ENCODE measurements around the gene SEC31A.

SEC31A gene

DNA sequence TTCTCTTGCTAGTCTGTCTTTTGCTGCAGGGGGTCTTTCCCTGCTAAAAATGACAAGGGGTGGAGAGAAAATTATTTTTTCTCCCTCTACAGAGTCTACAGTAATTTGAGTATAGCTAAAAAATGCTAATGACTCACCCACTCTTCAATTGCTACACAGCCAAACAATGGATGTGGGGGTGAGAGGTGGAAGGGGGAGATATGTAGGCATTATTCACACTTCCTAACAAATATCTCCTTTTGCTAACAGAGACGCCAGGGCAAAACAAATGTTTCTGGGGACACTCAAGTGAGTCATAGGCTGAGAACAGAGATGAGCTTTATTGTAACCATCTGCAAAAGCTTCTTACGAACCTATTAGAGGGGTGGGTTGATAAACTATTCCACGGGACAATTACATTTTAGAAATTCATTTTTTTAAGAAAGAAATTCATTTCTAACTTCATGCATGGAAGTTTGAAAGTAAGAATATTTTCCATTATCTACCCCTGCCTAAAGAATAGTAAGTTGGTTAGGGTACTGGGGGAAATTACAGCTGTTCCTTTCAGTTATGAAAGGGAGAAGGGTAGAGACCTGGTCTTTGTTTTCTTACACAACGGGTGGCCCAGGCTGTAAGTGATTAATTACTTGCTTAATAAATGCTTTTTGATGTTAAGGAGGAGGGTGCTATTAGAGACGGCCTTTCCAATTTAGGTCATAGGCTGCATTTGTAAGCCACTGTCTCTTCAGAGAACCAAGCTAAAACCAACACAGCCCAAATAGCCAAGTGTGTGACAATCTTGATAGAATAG, 105.1 kb downstream of the SEC31A start:
- Histone ChIP-seq H4K20me1 (0 out of 22 replicates have a peak, but pooled peaks cover 0 to 8% (median 0%) of the 10 kb centered on the region in 11 experiments), H3K4me2 (peak overlapping the region in 6 of 11 experiments; percentile 0 to 36 (median 12); a peak in 3 of 22 replicates), H3K4me1 (peaks cover 9 to 38% (median 27%) of the 10 kb centered on the region in 10 experiments), H3K27ac (no peak overlapping the region), H3K9ac (no peak overlapping the region), H3K27me3 (no peaks in the 10 kb centered on the region), H3K4me3 (no peak overlapping the region), H3K36me3 (peaks cover 0 to 9% (median 0%) of the 10 kb centered on the region in 11 experiments; a peak in 4 of 22 replicates), H3K9me3 (replicated peaks in 1 of 11) (no peaks in the 10 kb centered on the region)
- TF ChIP-seq Cebpa-rat (IDR thresholded peaks at IDR 0.05) = no peak

DNA sequence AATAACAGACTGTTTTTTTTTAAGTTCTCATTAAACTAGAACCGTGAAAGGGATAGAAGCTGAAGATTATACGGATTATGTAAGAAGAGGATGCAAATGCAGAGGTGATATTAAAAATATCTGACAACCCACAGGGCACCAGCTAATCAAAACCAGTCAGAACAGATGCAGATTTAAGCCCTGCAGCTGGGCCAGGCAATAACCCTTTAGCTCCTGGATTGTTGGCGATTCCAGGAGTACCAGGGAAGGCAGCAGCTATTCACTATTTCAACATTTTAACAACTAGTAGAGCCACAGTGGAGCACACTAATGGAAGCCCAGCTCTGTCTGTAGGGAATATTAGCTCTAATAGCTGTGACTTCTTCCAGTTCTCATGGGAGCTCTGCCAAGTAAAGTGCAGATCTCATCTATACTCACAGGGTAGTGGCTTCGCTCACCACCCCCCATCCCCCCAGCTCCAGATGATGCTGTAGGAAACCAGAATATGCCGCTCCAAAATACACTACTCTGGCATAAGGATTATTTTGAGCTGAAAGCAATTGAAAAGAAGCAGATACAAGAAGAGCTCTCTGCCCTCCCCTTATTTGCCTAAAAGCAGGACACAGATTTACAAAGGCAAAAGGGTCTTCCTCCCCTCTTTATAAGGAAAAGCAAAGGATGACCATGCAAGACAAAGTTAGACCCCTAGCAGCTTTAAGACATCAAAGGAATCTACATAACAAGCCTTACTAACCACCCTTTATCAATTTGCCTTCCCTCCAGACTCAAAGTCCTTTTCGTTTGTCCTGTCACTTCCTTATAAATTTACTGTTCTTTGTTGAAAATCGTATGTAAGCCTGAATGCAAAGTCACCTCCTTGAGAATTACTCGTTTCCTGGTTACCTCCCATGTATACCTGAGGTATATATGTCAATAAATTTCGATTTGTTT, 106.0 kb downstream of the SEC31A start:
- Histone ChIP-seq H3K4me2 (peak overlapping the region in 9 of 11 experiments; percentile 0 to 43 (median 28); a peak in 10 of 22 replicates), H3K9ac (no peak overlapping the region), H3K27ac (no peak overlapping the region), H4K20me1 (peaks cover 0 to 13% (median 0%) of the 10 kb centered on the region in 11 experiments; a peak in 4 of 22 replicates), H3K4me1 (peaks cover 18 to 46% (median 36%) of the 10 kb centered on the region in 10 experiments), H3K9me3 (replicated peaks in 1 of 11) (no peaks in the 10 kb centered on the region), H3K36me3 (peaks cover 0 to 9% (median 0%) of the 10 kb centered on the region in 11 experiments; a peak in 4 of 22 replicates), H3K4me3 (no peak overlapping the region), H3K27me3 (no peaks in the 10 kb centered on the region)
- no peak for TF ChIP-seq Cebpa-rat (IDR thresholded peaks at IDR 0.05)

- Histone ChIP-seq H3K4me3 (no peak overlapping the region), H3K27me3 (no peaks in the 10 kb centered on the region), H3K4me1 (peaks cover 18 to 55% (median 43%) of the 10 kb centered on the region in 10 experiments), H3K9me3 (replicated peaks in 1 of 11) (no peaks in the 10 kb centered on the region), H3K4me2 (no peak overlapping the region), H3K36me3 (peaks cover 0 to 6% (median 0%) of the 10 kb centered on the region in 11 experiments; a peak in 4 of 22 replicates), H3K9ac (no peak overlapping the region), H3K27ac (no peak overlapping the region), H4K20me1 (peaks cover 0 to 7% (median 0%) of the 10 kb centered on the region in 11 experiments; a peak in 4 of 22 replicates)
- TF ChIP-seq Cebpa-rat (IDR thresholded peaks at IDR 0.05) = no peak
Observed at GRCh38 chr4:82782626-82783345, 108.2 kb downstream of the SEC31A start.

GRCh38 chr4:82780752-82781231, 110.2 kb downstream of the SEC31A start:
- TF ChIP-seq Cebpa-rat (IDR thresholded peaks at IDR 0.05) = no peak
- Histone ChIP-seq H3K36me3 (no peaks in the 10 kb centered on the region), H3K4me3 (no peak overlapping the region), H4K20me1 (peaks cover 0 to 7% (median 0%) of the 10 kb centered on the region in 11 experiments; a peak in 4 of 22 replicates), H3K9ac (peak overlapping the region in 4 of 11 experiments; percentile 10 to 51 (median 28); a peak in 4 of 22 replicates), H3K4me2 (peak overlapping the region; percentile 37 to 68 (median 53)), H3K27ac (peak overlapping the region in 7 of 11 experiments; percentile 27 to 64 (median 47); a peak in 12 of 22 replicates), H3K27me3 (no peaks in the 10 kb centered on the region), H3K9me3 (replicated peaks in 1 of 11) (no peaks in the 10 kb centered on the region), H3K4me1 (peaks cover 18 to 53% (median 43%) of the 10 kb centered on the region in 10 experiments)

DNA sequence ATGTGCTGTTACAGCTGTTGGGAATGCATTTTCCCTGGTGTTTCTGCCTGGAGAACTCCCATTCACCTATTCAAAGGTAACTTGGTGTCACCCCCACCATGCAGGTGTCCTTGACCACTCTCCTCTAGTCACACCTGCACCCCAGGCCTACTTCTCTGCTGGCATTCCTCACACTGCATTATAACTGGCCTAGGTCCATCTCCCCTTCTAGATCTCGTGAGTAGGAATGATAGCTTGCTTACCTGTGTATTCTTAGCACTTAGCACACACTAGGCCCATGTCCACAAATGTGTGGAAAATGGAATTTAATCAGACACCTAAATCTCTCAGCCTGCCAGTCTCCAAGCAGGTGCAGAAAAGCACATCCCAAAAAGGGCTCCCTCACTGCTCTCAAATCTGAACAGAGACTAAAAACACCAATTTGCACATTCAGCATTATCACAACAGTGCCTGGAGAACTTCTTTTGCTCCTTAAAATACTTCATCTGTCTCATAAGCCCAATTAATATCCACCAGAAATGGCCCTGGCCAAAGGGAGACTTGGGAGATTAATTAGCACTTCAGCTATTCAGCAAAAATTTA, 110.7 kb downstream of the SEC31A start:
- H3K9me3 ChIP-seq (replicated peaks in 1 of 11) = no peaks in the 10 kb centered on the region
- H3K27ac ChIP-seq = peak overlapping the region in 4 of 11 experiments; percentile 27 to 48 (median 45); a peak in 6 of 22 replicates
- TF ChIP-seq Cebpa-rat (IDR thresholded peaks at IDR 0.05) = no peak
- H4K20me1 ChIP-seq = peaks cover 0 to 7% (median 0%) of the 10 kb centered on the region in 11 experiments; a peak in 4 of 22 replicates
- H3K36me3 ChIP-seq = peaks cover 0 to 1% (median 0%) of the 10 kb centered on the region in 11 experiments; a peak in 1 of 22 replicates
- H3K27me3 ChIP-seq = no peaks in the 10 kb centered on the region
- peaks cover 18 to 48% (median 37%) of the 10 kb centered on the region in 10 experiments for H3K4me1 ChIP-seq
- peak overlapping the region; percentile 37 to 68 (median 53) for H3K4me2 ChIP-seq
- H3K4me3 ChIP-seq = no peak overlapping the region
- peak overlapping the region in 4 of 11 experiments; percentile 10 to 51 (median 28); a peak in 4 of 22 replicates for H3K9ac ChIP-seq

GRCh38 chr4:82779032-82779431, 111.9 kb downstream of the SEC31A start:
- Histone ChIP-seq H3K9ac (no peak overlapping the region), H3K27ac (no peak overlapping the region), H3K4me3 (no peak overlapping the region), H3K4me2 (peak overlapping the region in 2 of 11 experiments; percentile 11 to 14; a peak in 1 of 22 replicates), H4K20me1 (peaks cover 0 to 10% (median 0%) of the 10 kb centered on the region in 11 experiments; a peak in 4 of 22 replicates), H3K36me3 (peaks cover 0 to 6% (median 0%) of the 10 kb centered on the region in 11 experiments; a peak in 1 of 22 replicates), H3K9me3 (replicated peaks in 1 of 11) (no peaks in the 10 kb centered on the region), H3K4me1 (peaks cover 16 to 39% (median 30%) of the 10 kb centered on the region in 10 experiments), H3K27me3 (no peaks in the 10 kb centered on the region)
- no peak for TF ChIP-seq Cebpa-rat (IDR thresholded peaks at IDR 0.05)

GRCh38 chr4:82777857-82778525, 113.0 kb downstream of the SEC31A start:
- peaks cover 0 to 10% (median 0%) of the 10 kb centered on the region in 11 experiments; a peak in 4 of 22 replicates for H4K20me1 ChIP-seq
- no peak overlapping the region for H3K9ac ChIP-seq
- no peak overlapping the region for H3K27ac ChIP-seq
- H3K9me3 ChIP-seq (replicated peaks in 1 of 11) = no peaks in the 10 kb centered on the region
- peaks cover 0 to 6% (median 0%) of the 10 kb centered on the region in 11 experiments; a peak in 2 of 22 replicates for H3K36me3 ChIP-seq
- no peak overlapping the region for H3K4me2 ChIP-seq
- peaks cover 16 to 39% (median 30%) of the 10 kb centered on the region in 10 experiments for H3K4me1 ChIP-seq
- no peak for TF ChIP-seq Cebpa-rat (IDR thresholded peaks at IDR 0.05)
- H3K4me3 ChIP-seq = no peak overlapping the region
- H3K27me3 ChIP-seq = no peaks in the 10 kb centered on the region
